IPS-NIHi11 (cell line): ENCODE measurements around the gene CDH13.

Experiments used
- DNase-seq: peaks from one replicate; pipeline ENCODE4 v3.0.0; 2012; ENCODE audit warnings: mixed read lengths, low spot score

The CDH13 gene

GRCh38 chr16:83356266-83356665 is 729.5 kb downstream of the CDH13 start:
- peak; percentile 73 for DNase-seq

GRCh38 chr16:83356986-83357385 is 730.2 kb downstream of the CDH13 start:
- DNase-seq: no peak

GRCh38 chr16:83363521-83363920 is 736.8 kb downstream of the CDH13 start:
- DNase-seq: no peak

DNA sequence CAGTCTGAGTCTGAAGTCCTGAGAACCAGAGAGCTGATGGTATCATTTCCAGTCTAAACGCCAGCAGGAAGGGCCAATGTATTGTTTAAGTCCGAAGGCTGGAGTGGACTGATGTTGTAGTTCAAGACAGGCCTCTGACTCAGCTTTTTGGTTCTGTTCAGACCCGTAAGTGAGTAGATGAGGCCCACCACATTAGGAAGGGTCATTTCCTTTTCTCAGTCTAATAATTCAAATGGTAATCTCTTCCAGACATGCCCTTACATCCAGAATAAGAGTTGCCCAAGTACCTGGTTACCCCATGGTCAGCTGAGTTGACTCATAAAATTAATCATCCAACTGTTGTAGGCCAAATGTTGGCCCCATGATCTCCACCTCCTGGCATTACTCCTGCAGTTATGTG is 738.4 kb downstream of the CDH13 start:
- DNase-seq: no peak

DNA sequence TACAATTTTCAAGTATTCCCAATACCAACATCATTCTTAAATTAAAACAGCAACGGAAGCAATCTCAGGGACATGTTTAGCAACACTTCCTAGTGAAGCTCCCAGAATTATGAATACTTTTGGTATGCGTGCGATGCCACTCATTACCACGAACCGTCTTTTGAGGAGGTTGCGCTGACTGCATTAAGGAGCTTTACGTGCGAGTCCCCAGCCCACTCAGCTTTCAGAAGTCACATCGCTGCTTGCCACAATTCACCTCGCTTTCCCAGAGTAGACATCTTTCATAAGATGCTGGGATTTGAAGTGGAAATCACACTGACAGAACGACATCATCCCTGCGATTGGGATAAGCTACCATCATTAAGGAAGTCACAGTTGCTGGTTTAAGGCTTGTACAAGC is 739.5 kb downstream of the CDH13 start:
- no peak for DNase-seq

- no peak for DNase-seq
These were observed 748.2 kb downstream of the CDH13 start for GRCh38 chr16:83374979-83375378.

DNA sequence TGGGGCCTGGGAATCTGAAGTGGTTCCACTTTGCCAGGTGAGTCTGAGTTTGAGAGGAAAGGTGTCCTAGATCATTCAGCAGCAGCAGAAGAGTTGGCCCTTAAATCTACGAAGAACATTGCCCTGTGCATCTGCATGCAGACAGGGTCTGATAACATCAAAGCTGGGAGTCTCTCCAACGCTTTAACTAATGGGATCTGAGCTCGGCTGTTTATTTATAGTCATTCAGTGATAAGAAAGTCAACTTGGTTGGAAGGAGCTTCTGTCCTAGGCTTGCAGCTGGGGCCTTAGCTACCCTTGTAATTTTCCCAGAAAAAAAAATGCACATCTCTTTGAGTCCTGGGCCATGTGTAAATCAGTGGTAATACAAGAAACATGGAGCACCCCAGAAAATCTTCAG is 763.0 kb downstream of the CDH13 start:
- DNase-seq: no peak

DNA sequence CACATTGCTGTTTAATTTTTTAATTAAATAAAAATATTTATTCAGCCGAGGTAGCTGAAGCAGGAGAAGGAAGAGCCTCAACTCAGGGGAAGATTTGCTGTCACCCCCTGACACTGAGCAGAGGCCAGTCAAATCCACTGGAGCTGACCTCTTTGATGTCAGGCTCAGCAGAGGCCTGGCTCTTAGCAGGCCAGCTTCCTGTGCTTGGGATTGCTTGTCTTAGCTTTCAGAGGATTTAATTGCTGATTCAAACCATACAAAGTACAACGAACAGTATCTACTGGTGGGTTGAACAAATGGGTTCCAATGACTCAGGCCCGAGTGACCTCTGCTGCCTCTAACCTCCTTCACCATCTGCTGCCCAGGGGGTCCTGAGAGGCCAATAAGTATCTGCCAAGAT is 764.0 kb downstream of the CDH13 start:
- DNase-seq: no peak

GRCh38 chr16:83392743-83393142 is 766.0 kb downstream of the CDH13 start:
- DNase-seq: no peak

DNA sequence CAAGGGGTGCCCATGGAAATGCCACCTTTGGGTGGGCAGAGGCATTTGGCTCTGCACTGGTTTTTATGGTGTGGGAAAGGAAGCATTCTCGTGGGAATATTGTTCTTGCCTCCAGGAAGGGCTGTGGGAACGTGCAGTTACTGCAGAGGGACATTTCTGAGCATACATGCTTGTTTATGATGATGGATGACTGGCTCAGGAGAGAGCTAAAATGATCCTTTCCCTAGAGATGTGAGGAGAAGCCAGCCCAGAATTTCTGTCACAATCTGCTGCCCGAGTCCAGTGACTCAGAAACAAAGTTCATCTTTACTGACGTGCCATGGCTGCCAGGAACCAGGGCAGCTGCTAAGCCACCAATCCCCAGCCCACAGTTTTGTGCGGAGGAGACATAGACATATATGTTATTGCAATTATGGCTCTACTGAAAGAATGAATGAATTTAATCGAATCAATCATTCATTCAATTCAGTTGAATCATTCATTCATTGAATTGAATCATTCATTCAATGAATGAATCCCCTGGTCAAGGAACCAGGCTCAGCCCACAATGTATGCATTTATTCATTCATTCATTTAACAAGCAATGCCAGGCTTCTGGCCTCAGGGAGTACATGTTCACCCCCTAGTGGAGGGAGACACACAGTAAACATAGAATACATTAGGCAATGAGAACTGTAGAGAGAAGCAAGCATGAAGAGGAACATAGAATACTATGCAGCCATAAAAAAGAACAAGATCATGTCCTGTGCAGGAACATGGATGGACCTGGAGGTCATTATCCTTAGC is 766.6 kb downstream of the CDH13 start:
- DNase-seq: no peak

DNA sequence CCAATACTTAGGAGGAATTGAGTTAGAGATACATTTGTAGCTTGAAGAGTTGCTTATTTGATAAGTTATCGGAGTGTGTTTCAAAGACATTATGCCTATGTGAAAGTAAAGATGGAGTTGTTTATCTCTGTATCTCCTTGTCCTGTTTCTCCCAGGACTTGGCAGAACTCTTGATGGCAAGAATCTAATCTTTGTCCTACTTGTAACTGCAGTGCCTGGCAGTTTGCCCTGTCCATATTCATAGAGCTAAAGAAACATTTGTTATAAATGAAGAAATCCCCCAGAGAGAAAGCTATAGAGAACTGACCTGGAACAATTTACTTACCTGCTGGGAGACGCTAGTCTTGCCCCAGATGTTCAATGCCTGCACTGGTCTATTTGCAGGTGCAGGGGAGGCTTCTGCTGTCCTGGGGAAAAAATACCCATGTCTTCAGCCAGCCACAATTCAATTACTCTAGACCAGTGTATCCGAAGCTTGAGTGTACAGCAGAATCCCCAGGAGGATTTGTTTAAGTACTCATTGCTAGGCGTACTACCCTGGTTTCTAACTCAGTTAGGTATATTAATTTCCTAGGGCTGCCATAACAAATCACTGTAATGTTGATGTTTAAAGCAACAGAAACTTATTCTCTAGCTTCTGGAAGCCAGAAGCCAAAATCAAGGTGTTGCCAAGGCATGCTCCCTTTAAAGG is 771.0 kb downstream of the CDH13 start:
- no peak for DNase-seq

DNA sequence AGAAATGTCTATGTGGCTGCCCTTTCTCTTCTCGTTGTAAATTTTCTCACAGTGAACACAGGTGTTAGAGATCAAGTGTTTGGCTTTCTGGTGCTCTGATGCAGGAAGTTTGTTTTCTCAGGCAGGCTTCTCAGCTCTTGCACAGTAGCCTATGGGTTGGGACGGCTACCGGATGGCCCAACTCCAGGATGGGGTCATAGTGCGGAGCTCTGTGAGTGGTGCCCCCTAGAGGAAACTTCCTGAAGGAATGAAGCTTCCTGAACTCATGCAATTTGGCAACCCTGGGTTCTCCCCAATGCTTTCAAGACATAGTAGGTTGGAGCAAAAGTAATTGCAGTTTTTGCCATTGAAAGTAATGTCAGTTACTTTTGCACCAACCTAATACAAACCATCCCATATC is 773.5 kb downstream of the CDH13 start:
- DNase-seq: peak; percentile 67

GRCh38 chr16:83402160-83402814 is 775.5 kb downstream of the CDH13 start:
- DNase-seq: no peak

DNA sequence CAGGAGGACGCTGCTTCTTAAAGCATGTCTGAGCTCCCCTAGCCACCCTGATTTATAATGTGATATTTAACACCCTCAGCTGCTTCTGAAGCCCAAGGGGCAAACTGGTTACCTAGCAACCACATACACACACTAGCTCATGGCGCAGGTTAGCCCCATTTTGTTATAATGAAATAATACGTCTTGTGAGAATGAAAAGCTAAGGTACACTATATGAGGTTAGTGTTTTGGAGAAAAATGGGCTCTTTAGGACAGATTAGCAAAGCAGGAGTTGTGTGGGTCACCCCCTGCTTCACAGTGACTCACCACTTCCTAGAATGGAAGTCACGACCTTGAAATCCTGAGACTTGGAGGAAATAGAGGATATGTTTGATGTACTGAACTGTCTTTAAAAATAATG is 776.2 kb downstream of the CDH13 start:
- DNase-seq: no peak

GRCh38 chr16:83403761-83404160 is 777.0 kb downstream of the CDH13 start:
- DNase-seq: no peak

- DNase-seq: no peak
These were observed 777.5 kb downstream of the CDH13 start for GRCh38 chr16:83404261-83404660.

- no peak for DNase-seq
These were observed 781.2 kb downstream of the CDH13 start for GRCh38 chr16:83407928-83408327.

- no peak for DNase-seq
These were observed 782.6 kb downstream of the CDH13 start for GRCh38 chr16:83409347-83409746.

DNA sequence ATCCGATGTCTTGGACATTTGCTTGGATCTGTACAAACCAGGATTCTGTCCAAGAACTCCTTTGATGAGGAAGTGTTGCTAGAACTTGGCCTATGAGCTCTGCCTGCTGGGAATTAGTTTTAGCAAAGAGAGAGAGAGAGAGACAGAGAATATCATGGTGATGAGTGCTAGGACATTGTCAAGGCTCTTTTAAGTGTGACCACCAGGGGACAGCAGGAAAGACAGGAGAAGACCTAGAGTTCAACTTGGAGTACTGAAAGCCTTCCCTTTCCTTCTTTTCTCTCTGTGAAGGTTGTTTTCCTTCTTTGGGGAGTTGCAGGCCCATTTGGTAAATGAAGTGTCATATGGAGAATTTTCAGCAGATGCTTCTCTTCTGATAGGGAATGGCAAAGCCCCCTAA is 791.8 kb downstream of the CDH13 start:
- DNase-seq: no peak

- peak; percentile 58 for DNase-seq
These were observed 793.5 kb downstream of the CDH13 start for GRCh38 chr16:83420206-83420760.

GRCh38 chr16:83433201-83433600 is 806.4 kb downstream of the CDH13 start:
- no peak for DNase-seq

GRCh38 chr16:83437036-83437435 is 810.3 kb downstream of the CDH13 start:
- DNase-seq: no peak

DNA sequence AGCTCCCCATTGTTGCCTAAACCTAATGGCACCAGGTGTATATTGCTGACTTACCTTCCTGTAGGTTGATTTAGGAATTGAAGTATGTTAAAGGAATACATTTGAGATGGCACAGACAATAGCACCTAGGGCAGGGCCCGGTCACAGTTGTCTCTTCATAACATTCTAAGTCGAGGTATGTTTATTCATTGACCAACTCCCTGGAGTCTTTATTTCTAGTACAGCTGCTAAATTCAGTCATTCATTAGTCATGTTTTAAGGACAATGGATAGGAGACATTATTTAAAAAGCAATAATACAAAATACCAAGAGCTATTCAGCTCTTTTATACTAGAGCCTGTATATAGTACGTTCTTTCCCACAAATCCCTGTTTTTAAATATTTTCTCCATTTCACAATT is 811.6 kb downstream of the CDH13 start:
- no peak for DNase-seq
